Tibial nerve (tissue), 4 donors: ENCODE measurements around the gene GAL3ST2. TPM values are rescaled to one million over a fixed set of nuclear protein-coding genes. Genes with fewer than 3 reads are reported as not detected.
"Not testable (repeated sequence)": the region's sequence is repeated elsewhere in the genome, so short reads cannot be mapped to it uniquely, and the experiment has no call there.

Experiments used
- DNase-seq, 2 donors: peaks; one replicate each; pipeline ENCODE4 v3.0.0-alpha.2; 2019; ENCODE audit warnings: low spot score in 2 of 2
- H3K27ac ChIP-seq, 4 donors: fragments of 200-600 bp; sonication (generic) in 3 of 4; one replicate each; pipeline ENCODE4 v1.5.1; 2017 to 2019; ENCODE audit warnings: mild to moderate bottlenecking in 1 of 4
- H3K27me3 ChIP-seq, 2 donors: fragments of 200-600 bp; sonication (generic) in 1 of 2; one replicate each; pipeline versions ENCODE4 v1.5.1 to v1.6.0; 2017 to 2019
- H3K36me3 ChIP-seq, 3 donors: fragments of 200-600 bp; sonication (generic); one replicate each; pipeline ENCODE4 v1.5.1; 2018 to 2019
- H3K4me1 ChIP-seq, 4 donors: fragments of 200-600 bp; sonication (generic) in 3 of 4; one replicate each; pipeline ENCODE4 v1.5.1; 2017 to 2019
- H3K4me3 ChIP-seq, 4 donors: fragments of 200-600 bp; sonication (generic) in 3 of 4; one replicate each; pipeline ENCODE4 v1.5.1; 2017 to 2019; ENCODE audit warnings: mild to moderate bottlenecking in 1 of 4, moderate library complexity in 1 of 4
- H3K9me3 ChIP-seq, 4 donors: fragments of 200-600 bp; sonication (generic) in 3 of 4; one replicate each; pipeline ENCODE4 v1.5.1; 2017 to 2019
- CTCF ChIP-seq, 5 experiments: fragments of 200-600 bp in 3 of 5; fragments of 450-650 bp in 2 of 5; sonication (generic) in 3 of 5; IDR thresholded peaks; one replicate each; pipeline ENCODE4 v1.5.1; 2016 to 2019; ENCODE audit warnings: antibody characterized with exemption in 5 of 5, mild to moderate bottlenecking in 3 of 5, moderate library complexity in 2 of 5
- EP300 ChIP-seq, 2 donors: sonication (generic); formaldehyde crosslinking; IDR thresholded peaks; one replicate each; pipeline ENCODE4 v1.6.1; 2017; ENCODE audit warnings: antibody characterized with exemption in 2 of 2, mild to moderate bottlenecking in 1 of 2
- POLR2A ChIP-seq, 2 donors: fragments of 450-650 bp; IDR thresholded peaks; one replicate each; pipeline ENCODE4 v1.6.1; 2017; ENCODE audit warnings: antibody characterized with exemption in 2 of 2, mild to moderate bottlenecking in 2 of 2, moderate library complexity in 2 of 2
- WGBS, 2 donors: methylation state at CpG; one replicate each; pipeline ENCODE4 v1.1.5; 2018; 5-methylcytosine and 5-hydroxymethylcytosine counted together
- total RNA-seq, 4 donors: library from RNA; depleted of rRNA; stranded (reverse); fragments of >200 nt; gene quantifications; one replicate each; pipeline ENCODE4 v1.1.0, GENCODE V29; 2016

GAL3ST2 gene
- total RNA-seq, 4 donors from 2014 or later = 0.21 to 3.9 (median 0.30) TPM; not detected in 1

- peak in 1 of 2 donors; percentile 9 for DNase-seq
- TF ChIP-seq POLR2A (IDR thresholded peaks at IDR 0.05) (no peak), CTCF (IDR thresholded peaks at IDR 0.05) (no peak), EP300 (IDR thresholded peaks at IDR 0.05) (no peak)
- peaks cover 0 to 38% of the 10 kb centered on the region in 2 donors for H3K27me3 ChIP-seq
These were observed 44.2 kb downstream of the GAL3ST2 start for GRCh38 chr2:241820625-241821384.

GRCh38 chr2:241821460-241822263, 45.0 kb downstream of the GAL3ST2 start:
- no peak overlapping the region for H3K4me3 ChIP-seq

More at GRCh38 chr2:241820625-241821384, 44.2 kb downstream of the GAL3ST2 start:
- Histone ChIP-seq H3K4me1 (no peaks in the 10 kb centered on the region), H3K27ac (no peak overlapping the region), H3K4me3 (no peak overlapping the region), H3K9me3 (peaks cover 0 to 8% (median 0%) of the 10 kb centered on the region in 4 donors), H3K36me3 (no peaks in the 10 kb centered on the region)
- WGBS, 2 donors = 79 to 84% methylated on average over 14 to 29 of the region's 31 CpGs

GRCh38 chr2:241822264-241822623, 45.6 kb downstream of the GAL3ST2 start:
- WGBS, 2 donors = 76 to 78% methylated on average over 14 of the region's 14 CpGs
- no peak for DNase-seq
- Histone ChIP-seq H3K4me1 (no peaks in the 10 kb centered on the region), H3K27ac (no peak overlapping the region), H3K36me3 (no peaks in the 10 kb centered on the region), H3K4me3 (no peak overlapping the region), H3K27me3 (peaks cover 0 to 28% of the 10 kb centered on the region in 2 donors), H3K9me3 (peaks cover 0 to 18% (median 0%) of the 10 kb centered on the region in 4 donors)
- no peak for TF ChIP-seq POLR2A (IDR thresholded peaks at IDR 0.05)
- TF ChIP-seq EP300 (IDR thresholded peaks at IDR 0.05) = no peak
- TF ChIP-seq CTCF (IDR thresholded peaks at IDR 0.05) = no peak

More at GRCh38 chr2:241821460-241822263, 45.0 kb downstream of the GAL3ST2 start:
- Histone ChIP-seq H3K27ac (no peak overlapping the region), H3K9me3 (peaks cover 0 to 12% (median 0%) of the 10 kb centered on the region in 4 donors), H3K4me1 (no peaks in the 10 kb centered on the region), H3K27me3 (peaks cover 0 to 29% of the 10 kb centered on the region in 2 donors), H3K36me3 (no peaks in the 10 kb centered on the region)
- DNase-seq = peak in 1 of 2 donors; percentile 10
- 78 to 79% methylated on average over 28 of the region's 28 CpGs for WGBS, 2 donors
- TF ChIP-seq EP300 (IDR thresholded peaks at IDR 0.05) = no peak
- TF ChIP-seq POLR2A (IDR thresholded peaks at IDR 0.05) = no peak
- TF ChIP-seq CTCF (IDR thresholded peaks at IDR 0.05) = no peak

GRCh38 chr2:241823531-241824437, 47.2 kb downstream of the GAL3ST2 start:
- not testable (repeated sequence) for DNase-seq, H3K4me3 ChIP-seq, H3K27ac ChIP-seq, H3K4me1 ChIP-seq, H3K36me3 ChIP-seq
- 86 to 89% methylated on average over 45 of the region's 45 CpGs for WGBS, 2 donors
- H3K9me3 ChIP-seq = peaks cover 0 to 28% (median 0%) of the 10 kb centered on the region in 4 donors
- peaks cover 0 to 14% of the 10 kb centered on the region in 2 donors for H3K27me3 ChIP-seq

GRCh38 chr2:241827394-241827793, 50.8 kb downstream of the GAL3ST2 start:
- Histone ChIP-seq H3K27ac (no peak overlapping the region), H3K27me3 (peaks cover 0 to 6% of the 10 kb centered on the region in 2 donors), H3K36me3 (no peaks in the 10 kb centered on the region), H3K4me1 (no peaks in the 10 kb centered on the region), H3K9me3 (peaks cover 0 to 28% (median 1%) of the 10 kb centered on the region in 4 donors), H3K4me3 (no peak overlapping the region)
- WGBS, 2 donors = 81 to 82% methylated on average over 2 of the region's 2 CpGs
- TF ChIP-seq CTCF (IDR thresholded peaks at IDR 0.05) = no peak
- no peak for DNase-seq
